HG02973 (cell line): ENCODE results near the gene SLC9A2.

Source experiments
- ATAC-seq: cut with Tn5 transposase; IDR thresholded peaks from one replicate; pipeline ENCODE4 v1.9.1; 2021; ENCODE audit warnings: moderate library complexity; ENCODE audit not compliant: unreplicated experiment

Gene SLC9A2

GRCh38 chr2:102669401-102669800, 50.0 kb downstream of the SLC9A2 start:
- no peak for ATAC-seq

GRCh38 chr2:102672107-102672776, 52.9 kb downstream of the SLC9A2 start:
- no peak for ATAC-seq

- no peak for ATAC-seq
Measured at GRCh38 chr2:102674370-102674769, 55.0 kb downstream of the SLC9A2 start.

GRCh38 chr2:102674836-102675235, 55.5 kb downstream of the SLC9A2 start:
- ATAC-seq: no peak

- ATAC-seq: no peak
Measured at GRCh38 chr2:102677244-102678215, 58.2 kb downstream of the SLC9A2 start.

GRCh38 chr2:102678442-102678841, 59.1 kb downstream of the SLC9A2 start:
- no peak for ATAC-seq

GRCh38 chr2:102686479-102687439, 67.4 kb downstream of the SLC9A2 start:
- peak; percentile 70 for ATAC-seq

GRCh38 chr2:102690012-102690411, 70.7 kb downstream of the SLC9A2 start:
- ATAC-seq: no peak

GRCh38 chr2:102696463-102696862, 77.1 kb downstream of the SLC9A2 start:
- no peak for ATAC-seq

- ATAC-seq: no peak
Measured at GRCh38 chr2:102698369-102699111, 79.2 kb downstream of the SLC9A2 start.

GRCh38 chr2:102703305-102703704, 84.0 kb downstream of the SLC9A2 start:
- no peak for ATAC-seq

- no peak for ATAC-seq
Measured at GRCh38 chr2:102703748-102704147, 84.4 kb downstream of the SLC9A2 start.

- no peak for ATAC-seq
Measured at GRCh38 chr2:102704531-102704930, 85.2 kb downstream of the SLC9A2 start.

GRCh38 chr2:102707796-102708695, 88.7 kb downstream of the SLC9A2 start:
- no peak for ATAC-seq

GRCh38 chr2:102708847-102709559, 89.7 kb downstream of the SLC9A2 start:
- no peak for ATAC-seq

GRCh38 chr2:102717308-102718018, 98.1 kb downstream of the SLC9A2 start:
- no peak for ATAC-seq

- ATAC-seq: no peak
Measured at GRCh38 chr2:102718387-102719316, 99.3 kb downstream of the SLC9A2 start.
